Neural cell (in vitro differentiated cells): ENCODE data around the gene AKT3. TPM values are rescaled to one million over a fixed set of nuclear protein-coding genes. Genes with fewer than 3 reads are reported as not detected.

Experiments
- H2AFZ ChIP-seq: fragments of 200-600, 300-800 bp; sonication (generic), shearing (Covaris generic); 2 replicates; pipeline ENCODE4 v1.6.0; 2014; ENCODE audit warnings: low read depth, mild to moderate bottlenecking, antibody characterized with exemption, low read length, moderate library complexity
- H3F3A ChIP-seq: fragments of 200-600 bp; shearing (Covaris generic); 2 replicates; pipeline ENCODE4 v1.6.1; 2016; ENCODE audit warnings: mild to moderate bottlenecking, moderate library complexity, mixed read lengths, antibody characterized with exemption, low read length; ENCODE audit not compliant: insufficient read depth, poor library complexity, severe bottlenecking
- H3K27ac ChIP-seq: fragments of 200-600, 300-800 bp; sonication (generic), shearing (Covaris generic); 2 replicates; pipeline ENCODE4 v1.5.1; 2014; ENCODE audit warnings: mild to moderate bottlenecking, low read length, moderate library complexity
- H3K27me3 ChIP-seq: fragments of 300-800, 200-600 bp; sonication (generic), shearing (Covaris generic); 2 replicates; pipeline ENCODE4 v1.6.0; 2014; ENCODE audit warnings: mild to moderate bottlenecking, low read depth, low read length, moderate library complexity; ENCODE audit not compliant: insufficient read depth
- H3K36me3 ChIP-seq: fragments of 300-800, 200-600 bp; sonication (generic), shearing (Covaris generic); 2 replicates; pipeline ENCODE4 v1.5.1; 2014; ENCODE audit warnings: mild to moderate bottlenecking, antibody characterized with exemption, low read length, moderate library complexity; ENCODE audit not compliant: insufficient read depth
- H3K4me2 ChIP-seq: fragments of 300-800, 200-600 bp; sonication (generic), shearing (Covaris generic); 2 replicates; pipeline ENCODE4 v1.6.0; 2014; ENCODE audit warnings: mild to moderate bottlenecking, low read length
- H3K4me3 ChIP-seq: fragments of 300-800, 200-600 bp; sonication (generic), shearing (Covaris generic); 2 replicates; pipeline ENCODE4 v1.5.1; 2014; ENCODE audit warnings: mild to moderate bottlenecking, low read length, moderate library complexity
- H3K79me2 ChIP-seq: fragments of 200-600 bp; shearing (Covaris generic); replicated peaks from 2 replicates; pipeline ENCODE4 v1.6.0; 2014; ENCODE audit warnings: mild to moderate bottlenecking, low read length, moderate library complexity; ENCODE audit not compliant: insufficient read depth
- H3K9ac ChIP-seq: fragments of 300-800, 200-600 bp; sonication (generic), shearing (Covaris generic); 2 replicates; pipeline ENCODE4 v1.6.1; 2016; ENCODE audit warnings: mild to moderate bottlenecking, low read length, mixed read lengths
- H3K9me2 ChIP-seq: fragments of 200-600 bp; shearing (Covaris generic); 2 replicates; pipeline ENCODE4 v1.6.1; 2016; ENCODE audit warnings: mild to moderate bottlenecking, low read length, mixed read lengths; ENCODE audit not compliant: insufficient read depth
- H3K9me3 ChIP-seq: fragments of 200-600, 300-800 bp; sonication (generic), shearing (Covaris generic); 2 replicates; pipeline ENCODE4 v1.6.1; 2016; ENCODE audit warnings: mild to moderate bottlenecking, mixed run types, low read length, moderate library complexity, mixed read lengths
- H4K20me1 ChIP-seq: fragments of 200-600 bp; shearing (Covaris generic); 2 replicates; pipeline ENCODE4 v1.6.1; 2016; ENCODE audit warnings: mild to moderate bottlenecking, mixed run types; ENCODE audit not compliant: insufficient read depth
- CTCF ChIP-seq: fragments of 450-650 bp; IDR thresholded peaks from 2 replicates; pipeline ENCODE4 v1.5.1; 2014; ENCODE audit warnings: antibody characterized with exemption, mild to moderate bottlenecking, moderate library complexity; ENCODE audit not compliant: poor library complexity, severe bottlenecking
- EP300 ChIP-seq: fragments of 450-650 bp; conservative IDR thresholded peaks from 2 replicates; pipeline ENCODE4 v1.6.1; 2014; ENCODE audit warnings: antibody characterized with exemption, mild to moderate bottlenecking, moderate library complexity; ENCODE audit not compliant: poor library complexity, severe bottlenecking
- EZH2 ChIP-seq: fragments of 200-600, 300-800 bp; shearing (Covaris generic), sonication (generic); IDR thresholded peaks from 2 replicates; pipeline ENCODE4 v1.6.1; 2014; ENCODE audit warnings: antibody characterized with exemption, low read length, borderline replicate concordance, mild to moderate bottlenecking; ENCODE audit not compliant: insufficient read depth, poor library complexity, severe bottlenecking
- MXI1 ChIP-seq: fragments of 450-650 bp; conservative IDR thresholded peaks from 2 replicates; pipeline ENCODE4 v1.6.1; 2014; ENCODE audit warnings: antibody characterized with exemption, mild to moderate bottlenecking; ENCODE audit not compliant: poor library complexity, severe bottlenecking
- POLR2AphosphoS5 ChIP-seq: IDR thresholded peaks from 2 replicates; pipeline ENCODE4 v1.6.1; 2012
- RAD21 ChIP-seq: fragments of 450-650 bp; conservative IDR thresholded peaks from 2 replicates; pipeline ENCODE4 v1.6.1; 2014; ENCODE audit warnings: antibody characterized with exemption, mild to moderate bottlenecking, moderate library complexity
- SMC3 ChIP-seq: fragments of 450-650 bp; conservative IDR thresholded peaks from 2 replicates; pipeline ENCODE4 v1.6.1; 2014; ENCODE audit warnings: antibody characterized with exemption, mild to moderate bottlenecking, moderate library complexity; ENCODE audit not compliant: poor library complexity
- TAF1 ChIP-seq: IDR thresholded peaks from 2 replicates; pipeline ENCODE4 v1.6.1; 2012; ENCODE audit warnings: low read depth
- polyA plus RNA-seq: library from polyadenylated mRNA; depleted of rRNA; stranded (reverse); fragments of >200 nt; gene quantifications from 2 replicates; pipeline ENCODE4 v1.2.3, GENCODE V29; 2014
- TF ChIP-seq, protein P1 (sequence below): IDR thresholded peaks from 2 replicates; pipeline ENCODE4 v1.6.1; 2012; ENCODE audit warnings: borderline replicate concordance

Gene AKT3
- polyA plus RNA-seq, 1 donor from 2014 or later: 46.0 TPM

DNA sequence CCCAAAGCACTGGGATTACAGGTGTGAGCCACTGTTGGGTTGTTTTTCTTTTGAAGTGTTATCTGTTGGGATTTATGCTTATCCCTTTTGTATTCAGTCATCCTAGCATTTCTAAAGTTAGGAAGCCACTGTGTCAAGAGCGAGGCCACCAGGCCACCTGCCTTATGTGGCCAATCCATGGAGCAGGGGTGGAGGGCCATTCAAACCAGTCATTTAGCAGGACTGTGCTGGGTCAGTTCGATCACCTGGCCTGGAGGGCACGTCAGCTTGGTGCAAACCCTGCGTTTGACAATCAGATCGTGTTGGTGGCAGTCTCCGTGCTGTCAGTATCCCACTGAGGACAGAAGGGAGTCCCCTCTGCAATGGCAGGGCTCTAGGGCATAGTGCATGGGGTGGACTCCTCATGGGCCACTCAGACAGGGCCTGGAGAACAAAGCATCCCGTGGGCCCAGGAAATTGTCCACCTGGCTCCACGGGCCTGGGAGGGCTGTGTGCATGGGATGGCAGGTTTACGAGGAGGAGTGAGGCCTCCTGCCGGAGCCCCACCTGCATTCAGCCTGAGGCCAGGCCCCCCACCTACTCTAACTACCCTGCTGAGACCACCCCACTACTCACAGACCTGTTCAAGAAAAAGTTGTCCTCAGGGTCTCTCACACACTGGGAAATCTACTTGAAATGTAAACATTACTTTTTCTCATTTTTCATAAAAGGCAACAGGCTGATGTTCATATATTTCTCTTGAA lies 351.9 kb downstream of the AKT3 start:
- H3K27ac ChIP-seq: no peak overlapping the region

GRCh38 chr1:243496806-243497205 lies 353.2 kb downstream of the AKT3 start:
- no peak overlapping the region for H3K4me2 ChIP-seq
- no peaks in the 10 kb centered on the region for H3F3A ChIP-seq
- no peaks in the 10 kb centered on the region for H3K9me3 ChIP-seq
- no peak overlapping the region for H3K27ac ChIP-seq
- no peaks in the 10 kb centered on the region for H3K27me3 ChIP-seq
- TF ChIP-seq RAD21 (no peak), EZH2 (no peak), EP300 (no peak), POLR2AphosphoS5 (no peak), TAF1 (no peak)
- no peak overlapping the region for H3K9ac ChIP-seq
- no peak overlapping the region for H3K4me3 ChIP-seq
- H4K20me1 ChIP-seq: no peaks in the 10 kb centered on the region
- H2AFZ ChIP-seq: no peak overlapping the region
- no peaks in the 10 kb centered on the region for H3K79me2 ChIP-seq
- no peaks in the 10 kb centered on the region for H3K9me2 ChIP-seq
- H3K36me3 ChIP-seq: no peaks in the 10 kb centered on the region

More for the DNA sequence above, 351.9 kb downstream of the AKT3 start:
- no peak overlapping the region for H3K9ac ChIP-seq
- H3F3A ChIP-seq: no peaks in the 10 kb centered on the region
- H4K20me1 ChIP-seq: no peaks in the 10 kb centered on the region
- no peak for TF ChIP-seq TAF1
- no peak for TF ChIP-seq MXI1
- no peak for TF ChIP-seq CTCF
- TF ChIP-seq EP300: no peak
- no peak for TF ChIP-seq SMC3
- TF ChIP-seq RAD21: no peak
- TF ChIP-seq, protein P1, sequence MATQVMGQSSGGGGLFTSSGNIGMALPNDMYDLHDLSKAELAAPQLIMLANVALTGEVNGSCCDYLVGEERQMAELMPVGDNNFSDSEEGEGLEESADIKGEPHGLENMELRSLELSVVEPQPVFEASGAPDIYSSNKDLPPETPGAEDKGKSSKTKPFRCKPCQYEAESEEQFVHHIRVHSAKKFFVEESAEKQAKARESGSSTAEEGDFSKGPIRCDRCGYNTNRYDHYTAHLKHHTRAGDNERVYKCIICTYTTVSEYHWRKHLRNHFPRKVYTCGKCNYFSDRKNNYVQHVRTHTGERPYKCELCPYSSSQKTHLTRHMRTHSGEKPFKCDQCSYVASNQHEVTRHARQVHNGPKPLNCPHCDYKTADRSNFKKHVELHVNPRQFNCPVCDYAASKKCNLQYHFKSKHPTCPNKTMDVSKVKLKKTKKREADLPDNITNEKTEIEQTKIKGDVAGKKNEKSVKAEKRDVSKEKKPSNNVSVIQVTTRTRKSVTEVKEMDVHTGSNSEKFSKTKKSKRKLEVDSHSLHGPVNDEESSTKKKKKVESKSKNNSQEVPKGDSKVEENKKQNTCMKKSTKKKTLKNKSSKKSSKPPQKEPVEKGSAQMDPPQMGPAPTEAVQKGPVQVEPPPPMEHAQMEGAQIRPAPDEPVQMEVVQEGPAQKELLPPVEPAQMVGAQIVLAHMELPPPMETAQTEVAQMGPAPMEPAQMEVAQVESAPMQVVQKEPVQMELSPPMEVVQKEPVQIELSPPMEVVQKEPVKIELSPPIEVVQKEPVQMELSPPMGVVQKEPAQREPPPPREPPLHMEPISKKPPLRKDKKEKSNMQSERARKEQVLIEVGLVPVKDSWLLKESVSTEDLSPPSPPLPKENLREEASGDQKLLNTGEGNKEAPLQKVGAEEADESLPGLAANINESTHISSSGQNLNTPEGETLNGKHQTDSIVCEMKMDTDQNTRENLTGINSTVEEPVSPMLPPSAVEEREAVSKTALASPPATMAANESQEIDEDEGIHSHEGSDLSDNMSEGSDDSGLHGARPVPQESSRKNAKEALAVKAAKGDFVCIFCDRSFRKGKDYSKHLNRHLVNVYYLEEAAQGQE: no peak
- no peak for TF ChIP-seq EZH2
- no peak for TF ChIP-seq POLR2AphosphoS5
- H3K9me3 ChIP-seq: no peaks in the 10 kb centered on the region
- H3K27me3 ChIP-seq: no peaks in the 10 kb centered on the region
- no peak overlapping the region for H3K4me3 ChIP-seq
- no peak overlapping the region for H3K4me2 ChIP-seq
- H2AFZ ChIP-seq: no peak overlapping the region
- H3K36me3 ChIP-seq: no peaks in the 10 kb centered on the region
- H3K79me2 ChIP-seq: no peaks in the 10 kb centered on the region
- H3K9me2 ChIP-seq: no peaks in the 10 kb centered on the region
